ENCODE results near the gene SV2B. TPM values are rescaled to one million over a fixed set of nuclear protein-coding genes. Genes with fewer than 3 reads are reported as not detected.

Gene SV2B
- polyA plus RNA-seq, 1 donor (not counting 4 experiments of a cell fraction or from before 2014, with no cell fraction given): 0.04 TPM

GRCh38 chr15:91141097-91141496 is 41.0 kb downstream of the SV2B start:
- no peaks in the 10 kb centered on the region for H3K9me1 ChIP-seq (ENCODE audit: control insufficient read depth, extremely low read depth, insufficient read depth, low read length)
- DNase-seq (ENCODE audit: low read depth, low spot score): no peak
- dilution Hi-C loops (cut with MboI; ENCODE audit: extremely low pct_ligation_motif_present, low sequenced_read_pairs): no loop called here

DNA sequence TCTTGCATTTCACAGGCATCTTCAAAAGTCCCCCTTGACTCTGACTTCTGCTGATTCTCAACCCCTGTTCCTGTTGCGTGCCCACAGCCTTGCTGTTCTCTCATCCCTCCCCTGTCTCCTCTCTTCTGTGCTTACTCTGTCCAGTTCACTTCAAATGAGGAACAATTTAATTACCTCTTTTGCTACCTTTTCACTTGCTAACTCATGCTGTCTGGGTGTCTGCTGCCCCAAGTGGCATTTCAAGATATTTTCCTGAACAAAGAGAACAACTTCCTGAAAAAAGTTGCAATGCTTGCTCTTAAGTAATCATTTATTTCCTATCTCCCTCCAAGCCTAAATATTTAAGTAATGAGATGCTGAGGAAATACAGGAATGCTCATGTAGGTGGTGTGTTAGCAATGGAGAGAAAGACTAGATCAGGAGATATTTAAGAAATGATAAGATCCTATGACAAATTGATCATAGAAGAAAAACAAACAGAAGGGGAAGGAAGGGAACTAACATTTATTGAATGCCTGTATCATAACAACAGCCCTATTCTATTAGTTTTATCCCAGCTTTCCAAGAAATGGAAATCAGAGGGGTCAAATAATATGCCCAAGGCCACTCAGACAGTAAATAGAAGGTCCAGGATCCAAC is 42.2 kb downstream of the SV2B start:
- no peaks in the 10 kb centered on the region for H3K9me3 ChIP-seq (ENCODE audit: control insufficient read depth, low read depth, low read length)
- no peaks in the 10 kb centered on the region for H3K4me1 ChIP-seq (ENCODE audit: control insufficient read depth, extremely low read depth, insufficient read depth, low read length)
- H3K9me1 ChIP-seq (ENCODE audit: control insufficient read depth, extremely low read depth, insufficient read depth, low read length): no peaks in the 10 kb centered on the region
- H3K27ac ChIP-seq (ENCODE audit: control insufficient read depth, insufficient read depth, low read length): no peak overlapping the region
- H4K20me1 ChIP-seq (ENCODE audit: control insufficient read depth, extremely low read depth, insufficient read depth, low read length): no peaks in the 10 kb centered on the region
- peak; percentile 11 to 41 (median 41) for TF ChIP-seq CTCF (optimal IDR thresholded peaks at IDR 0.05 in 1 of 3, IDR thresholded peaks at IDR 0.05 in 1 of 3, conservative IDR thresholded peaks at IDR 0.05 in 1 of 3; ENCODE audit: extremely low read depth in 1 of 3, insufficient read depth in 2 of 3, low read length in 3 of 3)
- TF ChIP-seq EZH2 (IDR thresholded peaks at IDR 0.05; ENCODE audit: low read length): no peak
- H2AFZ ChIP-seq (ENCODE audit: control insufficient read depth, low read length): no peak overlapping the region
- FAIRE-seq (peak; percentile 41), DNase-seq (ENCODE audit: low read depth, low spot score) (no peak)
- H3K36me3 ChIP-seq (ENCODE audit: control insufficient read depth in 2 of 2, extremely low read depth in 1 of 2, insufficient read depth in 2 of 2, low read length in 2 of 2): no peaks in the 10 kb centered on the region
- H3K4me2 ChIP-seq (ENCODE audit: control insufficient read depth, extremely low read depth, insufficient read depth, low read depth, low read length): no peak overlapping the region
- dilution Hi-C loops (cut with MboI; ENCODE audit: extremely low pct_ligation_motif_present, low sequenced_read_pairs): no loop called here
- H3K4me3 ChIP-seq (ENCODE audit: control insufficient read depth in 2 of 3, extremely low read depth in 1 of 3, insufficient read depth in 2 of 3, low read depth in 1 of 3, low read length in 3 of 3): no peak overlapping the region
- no peaks in the 10 kb centered on the region for H3K79me2 ChIP-seq (ENCODE audit: control insufficient read depth, insufficient read depth, low read length)
- no peaks in the 10 kb centered on the region for H3K27me3 ChIP-seq (ENCODE audit: control insufficient read depth, extremely low read depth, insufficient read depth, low read length)
- no peak overlapping the region for H3K9ac ChIP-seq (ENCODE audit: control insufficient read depth, extremely low read depth, insufficient read depth, low read length)

More at GRCh38 chr15:91141097-91141496, 41.0 kb downstream of the SV2B start:
- no peak overlapping the region for H3K27ac ChIP-seq (ENCODE audit: control insufficient read depth, insufficient read depth, low read length)
- H3K4me2 ChIP-seq (ENCODE audit: control insufficient read depth, extremely low read depth, insufficient read depth, low read depth, low read length): no peak overlapping the region
- no peak overlapping the region for H3K9ac ChIP-seq (ENCODE audit: control insufficient read depth, extremely low read depth, insufficient read depth, low read length)
- no peak overlapping the region for H2AFZ ChIP-seq (ENCODE audit: control insufficient read depth, low read length)
- H3K4me1 ChIP-seq (ENCODE audit: control insufficient read depth, extremely low read depth, insufficient read depth, low read length): no peaks in the 10 kb centered on the region
- H4K20me1 ChIP-seq (ENCODE audit: control insufficient read depth, extremely low read depth, insufficient read depth, low read length): no peaks in the 10 kb centered on the region
- H3K9me3 ChIP-seq (ENCODE audit: control insufficient read depth, low read depth, low read length): no peaks in the 10 kb centered on the region
- peaks cover 3% of the 10 kb centered on the region for H3K27me3 ChIP-seq (ENCODE audit: control insufficient read depth, extremely low read depth, insufficient read depth, low read length)
- no peak for TF ChIP-seq CTCF (optimal IDR thresholded peaks at IDR 0.05 in 1 of 3, IDR thresholded peaks at IDR 0.05 in 1 of 3, conservative IDR thresholded peaks at IDR 0.05 in 1 of 3; ENCODE audit: extremely low read depth in 1 of 3, insufficient read depth in 2 of 3, low read length in 3 of 3)
- no peak for TF ChIP-seq EZH2 (IDR thresholded peaks at IDR 0.05; ENCODE audit: low read length)
- no peak for FAIRE-seq
- no peak overlapping the region for H3K4me3 ChIP-seq (ENCODE audit: control insufficient read depth in 2 of 3, extremely low read depth in 1 of 3, insufficient read depth in 2 of 3, low read depth in 1 of 3, low read length in 3 of 3)
- H3K36me3 ChIP-seq (ENCODE audit: control insufficient read depth in 2 of 2, extremely low read depth in 1 of 2, insufficient read depth in 2 of 2, low read length in 2 of 2): no peaks in the 10 kb centered on the region
- no peaks in the 10 kb centered on the region for H3K79me2 ChIP-seq (ENCODE audit: control insufficient read depth, insufficient read depth, low read length)
